NT2/D1 (cell line): ENCODE data around the gene CTSF.
"Not testable (repeated sequence)": the region's sequence is repeated elsewhere in the genome, so short reads cannot be mapped to it uniquely, and the experiment has no call there.

Experiments used
- DNase-seq: peaks from one replicate; pipeline ENCODE4 v3.0.0-alpha.2; 2011; ENCODE audit warnings: low read depth, low spot score
- H3K27me3 ChIP-seq: 2 replicates; pipeline ENCODE4 v1.6.0; 2011; ENCODE audit warnings: mild to moderate bottlenecking; ENCODE audit not compliant: insufficient read length, insufficient read depth
- H3K36me3 ChIP-seq: 2 replicates; pipeline ENCODE4 v1.6.1; 2011; ENCODE audit warnings: mild to moderate bottlenecking, low read length, mixed read lengths; ENCODE audit not compliant: insufficient read depth, insufficient read length
- H3K4me1 ChIP-seq: 2 replicates; pipeline ENCODE4 v1.5.1; 2011; ENCODE audit not compliant: insufficient read depth, insufficient read length
- H3K4me3 ChIP-seq: 2 replicates; pipeline ENCODE4 v1.5.1; 2011; ENCODE audit warnings: low read depth; ENCODE audit not compliant: insufficient read length
- H3K9ac ChIP-seq: 2 replicates; pipeline ENCODE4 v1.6.0; 2011; ENCODE audit warnings: low read depth; ENCODE audit not compliant: insufficient read length
- H3K9me3 ChIP-seq: 2 replicates; pipeline ENCODE4 v1.5.1; 2011; ENCODE audit warnings: mild to moderate bottlenecking, low read length; ENCODE audit not compliant: insufficient read depth
- SUZ12 ChIP-seq: IDR thresholded peaks from 2 replicates; pipeline ENCODE4 v1.6.1; 2011; ENCODE audit not compliant: insufficient read length, insufficient read depth; ENCODE audit errors: extremely low read depth
- YY1 ChIP-seq: IDR thresholded peaks from 2 replicates; pipeline ENCODE4 v1.6.1; 2011; ENCODE audit not compliant: insufficient read length, insufficient read depth
- ZNF274 ChIP-seq: IDR thresholded peaks from 2 replicates; pipeline ENCODE4 v1.6.1; 2011; ENCODE audit warnings: mild to moderate bottlenecking, low read depth, low read length

Gene CTSF

DNA sequence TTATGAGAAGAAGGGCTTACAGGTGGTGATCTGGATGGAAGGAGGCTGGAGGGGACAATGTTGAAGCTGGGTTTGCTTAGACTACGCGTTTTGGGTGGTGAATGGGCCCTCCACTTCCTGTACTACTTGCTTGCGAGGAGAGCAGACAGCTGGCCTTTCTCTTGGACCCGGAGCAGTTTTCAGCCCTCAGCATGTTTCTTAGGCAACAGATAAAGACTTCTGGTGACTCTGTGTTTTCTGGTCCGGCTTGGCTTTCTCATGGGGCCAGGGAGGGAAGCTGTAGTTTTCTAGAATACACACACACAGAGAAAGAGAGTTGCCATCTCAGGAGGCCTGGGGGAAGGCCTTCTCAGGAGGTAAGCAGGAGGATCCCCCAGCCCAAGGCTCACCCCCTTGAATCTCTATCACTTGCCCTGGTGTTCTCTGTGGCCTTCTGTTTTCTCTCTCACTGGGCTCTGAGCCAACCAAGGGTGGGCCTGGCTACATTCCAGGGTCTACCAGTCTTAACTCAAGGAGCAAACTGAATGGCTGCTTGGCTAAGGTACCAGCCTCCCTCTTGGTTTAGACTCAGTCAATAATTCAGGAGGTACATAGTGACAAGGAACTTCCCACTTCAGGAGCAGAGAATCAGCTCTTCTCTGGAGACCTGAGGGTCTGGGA lies 27.0 kb upstream of the CTSF start:
- Histone ChIP-seq H3K9ac (no peak overlapping the region), H3K4me3 (no peak overlapping the region), H3K27me3 (peaks cover 8% of the 10 kb centered on the region), H3K4me1 (peaks cover 8% of the 10 kb centered on the region), H3K36me3 (peaks cover 34% of the 10 kb centered on the region), H3K9me3 (peaks cover 30% of the 10 kb centered on the region)
- no peak for DNase-seq
- TF ChIP-seq YY1 (no peak), SUZ12 (no peak), ZNF274 (no peak)

DNA sequence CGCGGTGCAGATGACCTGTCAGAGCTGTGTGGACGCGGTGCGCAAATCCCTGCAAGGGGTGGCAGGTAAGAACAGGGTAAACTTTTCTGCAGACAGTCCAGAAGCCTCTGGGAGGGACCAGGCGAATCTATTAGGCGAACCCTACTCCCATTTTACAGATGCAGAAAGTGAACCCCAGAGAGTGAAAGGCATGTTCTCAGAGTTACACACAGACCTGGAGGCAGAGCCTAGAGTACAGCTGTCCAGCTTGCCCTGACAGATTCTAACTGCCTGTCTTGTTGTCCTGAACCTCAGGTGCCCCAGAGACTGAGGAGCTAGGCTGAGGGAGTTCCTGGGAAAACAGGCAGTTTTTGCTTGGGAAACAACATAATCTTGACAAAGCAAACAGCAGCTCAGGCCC lies 25.2 kb upstream of the CTSF start:
- peaks cover 16% of the 10 kb centered on the region for H3K36me3 ChIP-seq
- no peak for DNase-seq

GRCh38 chr11:66593303-66593635 lies 24.9 kb upstream of the CTSF start:
- peak overlapping the region; percentile 69 for H3K4me3 ChIP-seq
- peaks cover 8% of the 10 kb centered on the region for H3K27me3 ChIP-seq
- peaks cover 38% of the 10 kb centered on the region for H3K9me3 ChIP-seq
- H3K36me3 ChIP-seq = peaks cover 16% of the 10 kb centered on the region
- TF ChIP-seq SUZ12 (no peak), YY1 (no peak)
- DNase-seq = no peak
- H3K4me1 ChIP-seq = peaks cover 8% of the 10 kb centered on the region
- H3K9ac ChIP-seq = peak overlapping the region; percentile 82

More for the DNA sequence above, 25.2 kb upstream of the CTSF start:
- Histone ChIP-seq H3K4me3 (peak overlapping the region; percentile 69), H3K9me3 (peaks cover 38% of the 10 kb centered on the region), H3K27me3 (peaks cover 8% of the 10 kb centered on the region), H3K4me1 (peaks cover 8% of the 10 kb centered on the region), H3K9ac (peak overlapping the region; percentile 82)
- TF ChIP-seq YY1 (no peak), ZNF274 (no peak), SUZ12 (no peak)

DNA sequence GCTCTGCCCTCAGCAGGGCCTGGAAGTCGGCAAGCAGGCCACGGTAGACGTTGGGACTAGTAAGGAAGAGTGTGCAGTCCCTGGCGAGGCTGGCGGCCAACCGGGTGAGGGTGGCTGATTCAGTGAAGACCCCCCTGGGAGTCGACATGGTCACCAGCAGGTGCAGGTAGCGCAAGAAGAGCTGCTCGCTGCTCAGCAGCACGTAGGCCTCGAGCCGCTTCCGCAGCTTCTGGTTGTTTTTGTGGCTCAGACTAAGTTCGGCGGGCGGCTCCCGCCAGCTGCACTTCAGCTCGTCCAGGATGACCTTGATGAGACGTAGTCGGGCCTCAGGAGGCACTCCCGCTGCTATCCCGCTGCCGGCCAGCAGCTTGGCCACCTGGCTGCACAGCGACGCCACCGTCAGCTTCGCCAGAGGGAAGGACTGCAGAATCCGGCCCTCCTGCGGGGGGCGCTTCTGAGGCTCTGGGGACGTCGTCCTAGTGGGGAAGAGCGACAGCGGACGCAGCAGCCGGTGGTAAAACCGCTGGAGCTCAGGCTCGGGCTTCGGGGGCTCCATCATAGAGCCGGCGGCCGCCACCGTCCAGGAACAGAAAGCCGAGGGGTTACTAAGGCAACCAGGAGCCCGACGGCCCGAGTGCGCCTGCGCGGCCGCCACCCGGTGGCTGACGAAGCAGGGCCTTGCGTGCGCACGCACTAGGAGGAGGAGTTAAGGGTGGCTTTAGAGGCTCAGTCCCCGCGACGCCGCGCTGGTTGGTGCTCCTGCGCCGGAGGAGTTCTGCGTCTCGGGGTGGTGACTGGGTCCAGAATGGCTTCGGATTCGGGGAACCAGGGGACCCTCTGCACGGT lies 24.3 kb upstream of the CTSF start, which contains the start of the genes CCDC87 and CCS:
Gene CCDC87, minus strand, starts transcription at position 607 of the 846 bp plus-strand sequence. Its CDS starts 48 bp downstream, at position 559.
Gene CCS, plus strand, starts transcription at position 729 of the 846 bp plus-strand sequence. Its CDS starts 77 bp downstream, at position 806.
- Histone ChIP-seq H3K9me3 (peaks cover 38% of the 10 kb centered on the region), H3K36me3 (peaks cover 16% of the 10 kb centered on the region), H3K9ac (peak within 1 kb of the TSS; percentile 82), H3K4me1 (peaks cover 8% of the 10 kb centered on the region), H3K27me3 (peaks cover 8% of the 10 kb centered on the region), H3K4me3 (peak within 1 kb of the TSS; percentile 69)
- no peak for TF ChIP-seq SUZ12
- DNase-seq = peak; percentile 94

- TF ChIP-seq ZNF274 (no peak), YY1 (no peak), SUZ12 (no peak)
- H3K9ac ChIP-seq = no peak overlapping the region
- H3K4me1 ChIP-seq = peaks cover 8% of the 10 kb centered on the region
- peaks cover 45% of the 10 kb centered on the region for H3K9me3 ChIP-seq
- peaks cover 9% of the 10 kb centered on the region for H3K36me3 ChIP-seq
- H3K4me3 ChIP-seq = no peak overlapping the region
- H3K27me3 ChIP-seq = peaks cover 8% of the 10 kb centered on the region
- no peak for DNase-seq
Observed at GRCh38 chr11:66591175-66591574, 22.8 kb upstream of the CTSF start.

DNA sequence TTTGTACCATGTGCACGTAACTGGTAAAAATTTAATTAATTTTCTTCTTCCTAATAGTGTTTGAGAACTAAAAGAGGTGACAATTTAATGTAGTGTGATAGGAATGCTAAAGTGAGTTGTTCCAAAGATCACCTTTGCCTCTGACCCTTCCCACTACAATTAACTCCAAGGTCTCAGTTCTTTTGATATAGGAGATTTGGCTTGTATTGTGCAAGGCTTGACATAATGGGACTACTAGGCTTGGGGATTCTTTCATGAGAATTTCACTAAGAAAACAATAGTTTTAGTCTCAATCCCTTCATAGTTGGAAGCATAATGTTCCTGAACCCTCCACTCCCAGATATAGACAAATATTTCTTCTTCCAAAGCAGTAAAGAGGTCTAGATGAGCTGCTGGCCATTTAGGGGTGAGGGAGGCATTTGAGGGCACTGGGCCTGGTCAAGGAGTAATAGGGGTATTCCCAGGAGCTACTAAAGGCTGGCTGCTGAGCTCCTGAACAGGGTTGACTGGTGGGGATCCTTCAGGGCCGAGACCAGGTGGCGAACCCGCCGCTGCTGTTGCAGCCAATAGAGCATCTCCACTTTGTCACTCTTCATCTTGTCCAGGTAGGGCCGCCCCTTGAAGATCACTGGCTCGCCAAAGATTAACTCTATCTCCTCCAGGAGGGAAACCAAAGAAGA lies 21.7 kb upstream of the CTSF start:
- no peak for DNase-seq
- no peak overlapping the region for H3K9ac ChIP-seq
- no peak for TF ChIP-seq ZNF274
- TF ChIP-seq SUZ12 = no peak
- no peak for TF ChIP-seq YY1
- H3K36me3 ChIP-seq = peaks cover 2% of the 10 kb centered on the region
- peaks cover 50% of the 10 kb centered on the region for H3K9me3 ChIP-seq
- peaks cover 8% of the 10 kb centered on the region for H3K27me3 ChIP-seq
- H3K4me3 ChIP-seq = no peak overlapping the region
- H3K4me1 ChIP-seq = peaks cover 8% of the 10 kb centered on the region

DNA sequence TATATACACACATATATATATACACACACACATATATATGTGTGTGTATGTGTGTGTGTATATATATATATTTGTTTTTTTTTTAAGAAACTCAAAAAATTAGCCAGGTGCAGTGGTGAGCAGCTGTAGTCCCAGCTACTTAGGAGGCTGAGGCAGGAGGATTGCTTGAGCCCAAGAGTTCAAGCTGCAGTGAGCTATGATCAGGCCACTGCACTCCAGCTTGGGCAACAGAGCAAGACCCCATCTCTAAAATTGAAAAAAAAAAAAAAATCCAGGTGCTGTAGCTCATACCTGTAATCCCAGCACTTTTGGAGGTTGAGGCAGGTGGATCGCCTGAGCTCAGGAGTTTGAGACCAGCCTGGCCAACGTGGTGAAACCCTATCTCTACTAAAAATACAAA lies 20.9 kb upstream of the CTSF start:
- not testable (repeated sequence) for H3K4me3 ChIP-seq, H3K9ac ChIP-seq, H3K36me3 ChIP-seq, DNase-seq, H3K4me1 ChIP-seq, H3K27me3 ChIP-seq
- peaks cover 56% of the 10 kb centered on the region for H3K9me3 ChIP-seq
